H1 (cell line): ENCODE data around the gene AP4B1. TPM values are rescaled to one million over a fixed set of nuclear protein-coding genes. Genes with fewer than 3 reads are reported as not detected.

Experiments used
- CTCF ChIA-PET: fragments of 300-600 bp; sonication (Branson Sonifier 250); formaldehyde crosslinking; loops from one replicate; lab custom pipeline; 2021; ENCODE audit not compliant: partially characterized antibody; lab: Charles Lee
- POLR2A ChIA-PET: fragments of 300-600 bp; sonication (Branson Sonifier 250); formaldehyde crosslinking; loops from one replicate; lab custom pipeline; 2021; ENCODE audit warnings: inconsistent platforms; ENCODE audit not compliant: partially characterized antibody; lab: Charles Lee
- DNase-seq, 2 experiments: peaks; one replicate each; pipeline versions ENCODE4 v3.0.0 to v3.0.0-alpha.2; 2010 to 2022; ENCODE audit warnings: low spot score in 2 of 2, low read depth in 1 of 2, mixed read lengths in 1 of 2
- FAIRE-seq: peaks from 2 replicates; lab custom pipeline; 2011; peaks lifted over from hg19 to GRCh38; lab: Jason Lieb, UNC
- H2AFZ ChIP-seq: 2 replicates; pipeline ENCODE4 v1.8.1; 2012; ENCODE audit warnings: low read length, inconsistent platforms
- H2AK5ac ChIP-seq: 2 replicates; pipeline ENCODE4 v1.6.1; 2013; ENCODE audit warnings: low read depth, low read length
- H2BK120ac ChIP-seq: replicated peaks from 2 replicates; pipeline ENCODE3; 2013; ENCODE audit warnings: low read depth, low read length, inconsistent platforms
- H2BK12ac ChIP-seq: 2 replicates; pipeline ENCODE4 v1.6.1; 2013; ENCODE audit warnings: low read depth, low read length
- H2BK15ac ChIP-seq: 2 replicates; pipeline ENCODE4 v1.6.1; 2013; ENCODE audit warnings: low read length
- H2BK20ac ChIP-seq: 2 replicates; pipeline ENCODE4 v1.6.1; 2013; ENCODE audit warnings: low read length
- H2BK5ac ChIP-seq: 2 replicates; pipeline ENCODE4 v1.6.1; 2013; ENCODE audit warnings: low read depth, low read length
- H3K14ac ChIP-seq: 2 replicates; pipeline ENCODE4 v1.6.1; 2013; ENCODE audit warnings: inconsistent platforms; ENCODE audit not compliant: insufficient read length
- H3K18ac ChIP-seq: 2 replicates; pipeline ENCODE4 v1.6.1; 2013; ENCODE audit warnings: low read length; ENCODE audit errors: extremely low read depth
- H3K23ac ChIP-seq: 2 replicates; pipeline ENCODE4 v1.6.1; 2013; ENCODE audit warnings: inconsistent platforms; ENCODE audit not compliant: insufficient read length
- H3K23me2 ChIP-seq: 2 replicates; pipeline ENCODE4 v1.6.1; 2013; ENCODE audit warnings: low read depth, low read length
- H3K27ac ChIP-seq: 2 replicates; pipeline ENCODE4 v1.6.1; 2011; ENCODE audit warnings: low read depth, low read length, inconsistent platforms
- H3K27me3 ChIP-seq, 4 experiments: replicated peaks in 1 of 4; 1 replicate in 1 of 4; 2 replicates in 3 of 4; pipeline versions ENCODE4 v1.6.1 to v1.8.1; 2011 to 2013; ENCODE audit warnings: low read length in 3 of 4, mild to moderate bottlenecking in 3 of 4, inconsistent platforms in 2 of 4, mixed read lengths in 2 of 4, moderate library complexity in 1 of 4; ENCODE audit not compliant: control insufficient read depth in 3 of 4, insufficient read depth in 3 of 4; ENCODE audit errors: extremely low read depth in 1 of 4
- H3K36me3 ChIP-seq, 4 experiments: 2 replicates each; pipeline versions ENCODE4 v1.6.1 to v1.8.1; 2011 to 2013; ENCODE audit warnings: mild to moderate bottlenecking in 4 of 4, low read length in 3 of 4, moderate library complexity in 2 of 4, control low read depth in 1 of 4, inconsistent platforms in 1 of 4; ENCODE audit not compliant: insufficient read depth in 4 of 4, control insufficient read depth in 2 of 4
- H3K4ac ChIP-seq: replicated peaks from 2 replicates; pipeline ENCODE3; 2013; ENCODE audit warnings: low read length, low read depth, mixed read lengths, inconsistent platforms; ENCODE audit not compliant: insufficient read length
- H3K4me1 ChIP-seq, 4 experiments: replicated peaks in 1 of 4; 1 replicate in 1 of 4; 2 replicates in 3 of 4; pipeline versions ENCODE4 v1.6.1 to v1.8.1; 2011 to 2013; ENCODE audit warnings: low read length in 3 of 4, inconsistent platforms in 2 of 4, mixed read lengths in 1 of 4; ENCODE audit not compliant: insufficient read depth in 4 of 4, control insufficient read depth in 3 of 4
- H3K4me2 ChIP-seq, 2 experiments: 2 replicates each; pipeline versions ENCODE4 v1.6.1 to v1.8.1; 2011 to 2013; ENCODE audit warnings: low read depth in 2 of 2, low read length in 2 of 2, control low read depth in 1 of 2, inconsistent platforms in 1 of 2, mild to moderate bottlenecking in 1 of 2; ENCODE audit not compliant: insufficient read depth in 1 of 2
- H3K4me3 ChIP-seq, 4 experiments: fragments of 200-600, 300-600 bp in 1 of 4; sonication (generic), shearing (Covaris generic), sonication (Bioruptor Twin) in 1 of 4; 2 replicates each; pipeline versions ENCODE4 v1.5.1 to v1.8.1; 2011 to 2016; ENCODE audit warnings: low read length in 4 of 4, low read depth in 3 of 4, control low read depth in 2 of 4, inconsistent platforms in 2 of 4, mild to moderate bottlenecking in 2 of 4, mixed read lengths in 1 of 4, moderate library complexity in 1 of 4; ENCODE audit not compliant: insufficient read depth in 2 of 4; ENCODE audit errors: extremely low read depth in 1 of 4
- H3K56ac ChIP-seq: replicated peaks from 2 replicates; pipeline ENCODE3; 2013; ENCODE audit warnings: low read depth, mild to moderate bottlenecking, mixed read lengths, low read length, inconsistent platforms; ENCODE audit not compliant: insufficient read length
- H3K79me1 ChIP-seq: 2 replicates; pipeline ENCODE4 v1.6.1; 2013; ENCODE audit warnings: low read depth, low read length, control low read depth
- H3K79me2 ChIP-seq, 2 experiments: 2 replicates each; pipeline versions ENCODE4 v1.6.1 to v1.8.1; 2012 to 2013; ENCODE audit warnings: low read length in 2 of 2, mild to moderate bottlenecking in 2 of 2, inconsistent platforms in 1 of 2; ENCODE audit not compliant: insufficient read depth in 2 of 2, control insufficient read depth in 1 of 2
- H3K9ac ChIP-seq, 4 experiments: replicated peaks in 1 of 4; 1 replicate in 1 of 4; 2 replicates in 3 of 4; pipeline versions ENCODE4 v1.6.1 to v1.8.1; 2011 to 2013; ENCODE audit warnings: low read depth in 3 of 4, low read length in 3 of 4, control low read depth in 2 of 4, mild to moderate bottlenecking in 2 of 4, moderate library complexity in 2 of 4, inconsistent platforms in 1 of 4; ENCODE audit errors: extremely low read depth in 1 of 4
- H3K9me3 ChIP-seq, 2 experiments: 2 replicates each; pipeline versions ENCODE4 v1.6.1 to v1.8.1; 2012 to 2013; ENCODE audit warnings: mild to moderate bottlenecking in 2 of 2, moderate library complexity in 2 of 2, control low read depth in 1 of 2, inconsistent platforms in 1 of 2, low read depth in 1 of 2, low read length in 1 of 2, mixed read lengths in 1 of 2; ENCODE audit not compliant: insufficient read depth in 2 of 2
- H4K20me1 ChIP-seq, 2 experiments: replicated peaks in 1 of 2; 2 replicates each; pipeline versions ENCODE3 to v1.8.1; 2011 to 2013; ENCODE audit warnings: inconsistent platforms in 2 of 2, low read length in 2 of 2, mild to moderate bottlenecking in 1 of 2; ENCODE audit not compliant: insufficient read depth in 2 of 2, control insufficient read depth in 1 of 2
- H4K5ac ChIP-seq: 2 replicates; pipeline ENCODE4 v1.6.1; 2013; ENCODE audit warnings: low read length, low read depth, mixed read lengths, inconsistent platforms; ENCODE audit not compliant: insufficient read length
- H4K8ac ChIP-seq: 2 replicates; pipeline ENCODE4 v1.8.0; 2013; ENCODE audit warnings: mild to moderate bottlenecking, moderate library complexity, low read length, inconsistent platforms; ENCODE audit not compliant: insufficient read depth; ENCODE audit errors: extremely low read depth
- H4K91ac ChIP-seq: replicated peaks from 2 replicates; pipeline ENCODE3; 2013; ENCODE audit warnings: low read length, mixed read lengths, inconsistent platforms; ENCODE audit not compliant: insufficient read length
- CBX8 ChIP-seq: fragments of 300-800, 300-1000 bp; sonication (generic); IDR thresholded peaks from 2 replicates; pipeline ENCODE4 v1.7.1; 2016; ENCODE audit warnings: low read depth, low read length, borderline replicate concordance
- HDAC2 ChIP-seq, 2 experiments: fragments of 300-600 bp in 1 of 2; sonication (generic) in 1 of 2; IDR thresholded peaks; 2 replicates each; pipeline ENCODE4 v1.6.1; 2011 to 2012; ENCODE audit warnings: low read depth in 2 of 2, low read length in 2 of 2, mild to moderate bottlenecking in 2 of 2, moderate library complexity in 2 of 2, borderline replicate concordance in 1 of 2, inconsistent platforms in 1 of 2
- KDM4A ChIP-seq: IDR thresholded peaks from one replicate; pipeline ENCODE4 v1.7.1; 2012; ENCODE audit warnings: low read depth, mild to moderate bottlenecking, moderate library complexity, low read length, inconsistent platforms; ENCODE audit not compliant: severe bottlenecking
- PHF8 ChIP-seq: fragments of 200-600 bp; sonication (generic); conservative IDR thresholded peaks from 2 replicates; pipeline ENCODE4 v1.7.1; 2012; ENCODE audit warnings: low read depth, mild to moderate bottlenecking, inconsistent platforms, low read length, moderate library complexity
- POU5F1 ChIP-seq: IDR thresholded peaks from 2 replicates; pipeline ENCODE4 v1.6.1; 2011; ENCODE audit warnings: low read depth, mild to moderate bottlenecking, low read length, moderate library complexity
- RFX5 ChIP-seq: IDR thresholded peaks from 2 replicates; pipeline ENCODE4 v1.6.1; 2011; ENCODE audit warnings: low read depth, low read length, improper control_type of control experiment, borderline replicate concordance
- SAP30 ChIP-seq: fragments of 300-600 bp; sonication (generic); IDR thresholded peaks from 2 replicates; pipeline ENCODE4 v1.7.1; 2012; ENCODE audit warnings: low read length, moderate library complexity, mild to moderate bottlenecking, inconsistent platforms; ENCODE audit not compliant: insufficient read depth, insufficient replicate concordance
- SP2 ChIP-seq: IDR thresholded peaks from 2 replicates; pipeline ENCODE4 v1.6.1; 2012; ENCODE audit warnings: mild to moderate bottlenecking, low read length, inconsistent platforms
- ZNF274 ChIP-seq: IDR thresholded peaks from 2 replicates; pipeline ENCODE4 v1.7.0; 2012; ENCODE audit warnings: low read length, borderline replicate concordance; ENCODE audit errors: extremely low read depth
- WGBS, 2 experiments: shearing (Covaris generic) in 1 of 2; methylation state at CpG; one replicate each; pipeline versions ENCODE4 v1.1.6 to v1.1.7; 2013 to 2015; ENCODE audit warnings: low lambda C conversion rate in 2 of 2, mixed read lengths in 2 of 2, inconsistent platforms in 1 of 2, low coverage in 1 of 2, missing lambda C conversion rate in 1 of 2; ENCODE audit not compliant: insufficient replicate concordance in 2 of 2, insufficient coverage in 1 of 2, insufficient read length in 1 of 2; ENCODE audit errors: extremely low coverage in 1 of 2, missing lambda C conversion rate in 1 of 2; 5-methylcytosine and 5-hydroxymethylcytosine counted together
- polyA plus RNA-seq, 7 experiments: library from polyadenylated mRNA; depleted of rRNA in 3 of 7; stranded (reverse) in 5 of 7; unstranded in 2 of 7; fragments of >200 nt in 5 of 7; fragments of 200-250 nt in 2 of 7; gene quantifications; 1 replicate in 5 of 7; 2 replicates in 1 of 7; 4 replicates in 1 of 7; pipeline versions ENCODE4 v1.2.1 to v1.2.3, GENCODE V29; 2011 to 2013; ENCODE audit warnings: missing spikeins in 2 of 7, mixed read lengths in 2 of 7
- total RNA-seq: library from RNA; stranded (reverse); fragmentation: NEBNext Ultra II Directional; extraction: Animal tissue kit (Norgen Biotek cat#: 25700); gene quantifications from 2 replicates; pipeline ENCODE4 v1.2.1, GENCODE V29; 2021
- TF ChIP-seq, protein P1 (sequence below): IDR thresholded peaks from 2 replicates; pipeline ENCODE4 v1.6.1; 2012; ENCODE audit warnings: low read length, inconsistent platforms

The AP4B1 gene
- total and polyA plus RNA-seq, 2 of the 8 experiments (the other 6 are each of a cell fraction or from before 2014, with no cell fraction given) = 8.9 to 9.0 TPM

- Histone ChIP-seq H2AK5ac (no peak overlapping the region), H4K8ac (peak overlapping the region; percentile 60; the same call in 1 of the 2 replicates), H3K14ac (no peak overlapping the region), H4K91ac (no peak overlapping the region), H3K36me3 (peaks cover 0 to 17% (median 6%) of the 10 kb centered on the region in 4 experiments; a peak in 5 of 8 replicates), H2BK20ac (no peak overlapping the region), H3K79me2 (peaks cover 0 to 2% of the 10 kb centered on the region in 2 experiments; a peak in 1 of 4 replicates), H3K9me3 (no peaks in the 10 kb centered on the region), H2AFZ (peak overlapping the region; percentile 96), H4K5ac (peak overlapping the region; percentile 1), H3K18ac (peak overlapping the region; percentile 79; the same call in 1 of the 2 replicates), H2BK15ac (no peak overlapping the region), H3K4me1 (peaks cover 0 to 3% (median under 1%) of the 10 kb centered on the region in 4 experiments; a peak in 5 of 7 replicates), H3K56ac (no peak overlapping the region), H2BK5ac (peak overlapping the region; percentile 35; the same call in 1 of the 2 replicates), H2BK120ac (no peak overlapping the region), H3K4ac (no peak overlapping the region), H3K27me3 (no peaks in the 10 kb centered on the region), H3K4me2 (peak overlapping the region; percentile 52 to 66), H3K23me2 (peaks cover 7% of the 10 kb centered on the region), H3K27ac (no peak overlapping the region), H3K4me3 (peak overlapping the region; percentile 59 to 99 (median 92)), H3K79me1 (0 out of 2 replicates have a peak, but pooled peaks cover 2% of the 10 kb centered on the region), H2BK12ac (no peak overlapping the region), H4K20me1 (no peaks in the 10 kb centered on the region), H3K9ac (peak overlapping the region in 3 of 4 experiments; percentile 24 to 70 (median 65); a peak in 6 of 7 replicates), H3K23ac (no peak overlapping the region)
- DNase-seq = peak in 1 of 2 experiments; percentile 73
- FAIRE-seq = no peak
- 3% methylated on average over 17 of the region's 17 CpGs; no CpG with 5 or more reads in 1 of the 2 experiments for WGBS, 2 experiments
- CTCF ChIA-PET = interaction anchor here (0.7 to 3.7 kb wide), 5 partner anchors 24 to 516 kb away, joined by 3 to 20 read pairs (median 4); partner anchors contain the start of genes HIPK1 and MAGI3
- POLR2A ChIA-PET = interaction anchor here (0.8 to 3.8 kb wide), 8 partner anchors 9 to 146 kb away, joined by 3 to 66 read pairs (median 4); partner anchors contain the start of genes HIPK1, PHTF1 and RSBN1
- TF ChIP-seq ZNF274 (no peak), CBX8 (no peak), RFX5 (no peak), KDM4A (peak; percentile 86), SP2 (peak; percentile 34; the same call in 1 of the 2 replicates), HDAC2 (IDR thresholded peaks at IDR 0.05; ENCODE audit: borderline replicate concordance in 1 of 2, low read depth in 2 of 2, low read length in 2 of 2) (peak in 1 of 2 experiments; percentile 90; a peak in 2 of 4 replicates), PHF8 (peak; percentile 72), SAP30 (peak; percentile 98), POU5F1 (no peak)
- TF ChIP-seq, protein P1, sequence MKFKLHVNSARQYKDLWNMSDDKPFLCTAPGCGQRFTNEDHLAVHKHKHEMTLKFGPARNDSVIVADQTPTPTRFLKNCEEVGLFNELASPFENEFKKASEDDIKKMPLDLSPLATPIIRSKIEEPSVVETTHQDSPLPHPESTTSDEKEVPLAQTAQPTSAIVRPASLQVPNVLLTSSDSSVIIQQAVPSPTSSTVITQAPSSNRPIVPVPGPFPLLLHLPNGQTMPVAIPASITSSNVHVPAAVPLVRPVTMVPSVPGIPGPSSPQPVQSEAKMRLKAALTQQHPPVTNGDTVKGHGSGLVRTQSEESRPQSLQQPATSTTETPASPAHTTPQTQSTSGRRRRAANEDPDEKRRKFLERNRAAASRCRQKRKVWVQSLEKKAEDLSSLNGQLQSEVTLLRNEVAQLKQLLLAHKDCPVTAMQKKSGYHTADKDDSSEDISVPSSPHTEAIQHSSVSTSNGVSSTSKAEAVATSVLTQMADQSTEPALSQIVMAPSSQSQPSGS = no peak; the same call in 1 of the 2 replicates
Measured at GRCh38 chr1:113905435-113905861, 849 bp upstream of the AP4B1 start.
